K562 (cell line): ENCODE data around the gene APLNR. TPM values are rescaled to one million over a fixed set of nuclear protein-coding genes. Genes with fewer than 3 reads are reported as not detected.

Experiments used
- ATAC-seq: fragments of 200-7000 bp; cut with Tn5 transposase; 3 replicates; pipeline ENCODE4 v1.9.1; 2020; ENCODE audit warnings: moderate library complexity
- BruUV-seq: library from RNA; stranded (reverse); fragments of 400-500 nt; replicated peaks from 2 replicates; lab custom pipeline; 2021; lab: Mats Ljungman, UMichigan
- CTCF ChIA-PET: fragments of 300-600 bp; formaldehyde crosslinking; extraction: SDS; loops from one replicate; lab custom pipeline; 2021; ENCODE audit warnings: low intra/inter-chr PET ratio; lab: Yijun Ruan, JAX
- POLR2A ChIA-PET: fragments of 300-600, 350-650 bp; sonication (Branson Sonifier 250); formaldehyde crosslinking; extraction: SDS; loops from one replicate; lab custom pipeline; 2021; ENCODE audit warnings: antibody characterized with exemption, inconsistent platforms; lab: Yijun Ruan, JAX
- DNase-seq, 4 experiments: peaks; one replicate each; pipeline versions ENCODE4 v3.0.0 to v3.0.0-alpha.2; 2011 to 2018; ENCODE audit warnings: low spot score in 3 of 4, mixed read lengths in 3 of 4; ENCODE audit errors: extremely low read depth in 1 of 4
- FAIRE-seq: peaks from 2 replicates; lab custom pipeline; 2011; peaks lifted over from hg19 to GRCh38; lab: Jason Lieb, UNC
- H2AFZ ChIP-seq: 2 replicates; pipeline ENCODE4 v1.6.0; 2011; ENCODE audit warnings: low read depth, low read length, control low read depth, inconsistent platforms
- H3K27ac ChIP-seq: fragments of 200-600 bp; 3 replicates; pipeline ENCODE4 v1.8.0; 2011; ENCODE audit warnings: low read depth, mild to moderate bottlenecking, control low read depth, inconsistent platforms, low read length, moderate library complexity, mixed read lengths; ENCODE audit errors: extremely low read depth
- H3K27me3 ChIP-seq, 2 experiments: fragments of 300-600 bp in 1 of 2; 2 replicates in 1 of 2; 3 replicates in 1 of 2; pipeline versions ENCODE4 v1.6.0 to v1.8.0; 2011; ENCODE audit warnings: inconsistent platforms in 2 of 2, low read length in 2 of 2, mild to moderate bottlenecking in 1 of 2, mixed read lengths in 1 of 2, moderate library complexity in 1 of 2; ENCODE audit not compliant: control insufficient read depth in 2 of 2, insufficient read depth in 2 of 2
- H3K36me3 ChIP-seq: fragments of 300-600 bp; 3 replicates; pipeline ENCODE4 v1.8.0; 2011; ENCODE audit warnings: mild to moderate bottlenecking, low read length, inconsistent platforms; ENCODE audit not compliant: control insufficient read depth, insufficient read depth
- H3K4me1 ChIP-seq, 2 experiments: fragments of 200-600 bp in 1 of 2; replicated peaks in 1 of 2; 2 replicates in 1 of 2; 3 replicates in 1 of 2; pipeline versions ENCODE4 v1.5.1 to v1.8.0; 2011; ENCODE audit warnings: inconsistent platforms in 2 of 2, low read length in 2 of 2, mild to moderate bottlenecking in 1 of 2, mixed read lengths in 1 of 2, moderate library complexity in 1 of 2; ENCODE audit not compliant: control insufficient read depth in 2 of 2, insufficient read depth in 2 of 2
- H3K4me2 ChIP-seq: 2 replicates; pipeline ENCODE4 v1.6.1; 2011; ENCODE audit warnings: low read length, control low read depth, inconsistent platforms, mixed read lengths; ENCODE audit not compliant: insufficient read depth
- H3K4me3 ChIP-seq: fragments of 200-600 bp; sonication (generic), shearing (Covaris generic); 2 replicates; pipeline ENCODE4 v1.5.1; 2016; ENCODE audit warnings: control low read depth, inconsistent platforms
- H3K79me2 ChIP-seq: fragments of 200-600 bp; 3 replicates; pipeline ENCODE4 v1.8.0; 2011; ENCODE audit warnings: low read length, inconsistent platforms; ENCODE audit not compliant: control insufficient read depth, insufficient read depth
- H3K9ac ChIP-seq, 2 experiments: 2 replicates each; pipeline versions ENCODE4 v1.6.0 to v1.6.1; 2011; ENCODE audit warnings: low read depth in 2 of 2, low read length in 2 of 2, control low read depth in 1 of 2, inconsistent platforms in 1 of 2, mild to moderate bottlenecking in 1 of 2, mixed read lengths in 1 of 2; ENCODE audit not compliant: insufficient read depth in 1 of 2
- H3K9me1 ChIP-seq: one replicate; pipeline ENCODE4 v1.6.0; 2011; ENCODE audit warnings: inconsistent platforms, mild to moderate bottlenecking, low read length, moderate library complexity; ENCODE audit not compliant: control insufficient read depth, insufficient read depth
- H3K9me3 ChIP-seq: replicated peaks from 2 replicates; pipeline ENCODE4 v1.5.1; 2011; ENCODE audit warnings: low read depth, low read length, inconsistent platforms; ENCODE audit not compliant: control insufficient read depth, insufficient read depth
- H4K20me1 ChIP-seq: replicated peaks from 2 replicates; pipeline ENCODE4 v1.6.1; 2011; ENCODE audit warnings: low read length, inconsistent platforms, mixed read lengths; ENCODE audit not compliant: control insufficient read depth, insufficient read depth
- BDP1 ChIP-seq: IDR thresholded peaks from 3 replicates; pipeline ENCODE4 v1.6.1; 2011; ENCODE audit not compliant: insufficient read length, insufficient read depth
- NEUROD1 ChIP-seq: fragments of 150-350 bp; IDR thresholded peaks from 2 replicates; pipeline ENCODE4 v1.6.1; 2014; ENCODE audit warnings: borderline replicate concordance, low read length, low read depth; ENCODE audit not compliant: partially characterized antibody
- NR2C1 ChIP-seq, 2 experiments: fragments of 450-650 bp; IDR thresholded peaks; 2 replicates each; pipeline ENCODE4 v1.6.1; 2017; ENCODE audit warnings: mild to moderate bottlenecking in 2 of 2, antibody characterized with exemption in 1 of 2, inconsistent platforms in 1 of 2, missing compliant biosample characterization in 1 of 2, missing genetic modification characterization in 1 of 2
- PRPF4 ChIP-seq: fragments of 200-400 bp; formaldehyde crosslinking; IDR thresholded peaks from one replicate; pipeline ENCODE4 v1.6.1; 2017; ENCODE audit warnings: low read length, low read depth, mild to moderate bottlenecking; ENCODE audit not compliant: insufficient read depth, poor library complexity, severe bottlenecking
- ZNF263 ChIP-seq: sonication (generic); formaldehyde crosslinking; IDR thresholded peaks from 2 replicates; pipeline ENCODE4 v1.8.0; 2022; ENCODE audit warnings: mild to moderate bottlenecking, missing genetic modification reagents, borderline replicate concordance
- WGBS: fragments of 100-300 bp; shearing (Covaris generic); methylation state at CpG from one replicate; pipeline ENCODE4 v1.1.6; 2016; ENCODE audit warnings: low coverage, mixed read lengths; ENCODE audit not compliant: insufficient coverage; ENCODE audit errors: missing lambda C conversion rate; 5-methylcytosine and 5-hydroxymethylcytosine counted together
- in situ Hi-C: fragments of 300-500 bp; cut with MboI; formaldehyde crosslinking; loops from 4 replicates; pipeline ENCODE4 v1.15.0; 2018; ENCODE audit warnings: inconsistent platforms, mixed read lengths
- intact Hi-C: fragments of 100-400 bp; cut with micrococcal nuclease; formaldehyde crosslinking; loops from 2 replicates; pipeline ENCODE4 v1.14.2; 2022
- polyA plus RNA-seq, 8 experiments: library from polyadenylated mRNA; depleted of rRNA in 4 of 8; stranded (reverse) in 5 of 8; unstranded in 3 of 8; fragments of >200 nt; fragmentation: Nextera tagmentation in 2 of 8; fragmentation: Illumina TruSeq in 1 of 8; extraction: Ambion mirVana in 2 of 8; extraction: Trizol in 1 of 8; gene quantifications; 2 replicates each; pipeline versions ENCODE4 v1.2.1 to v1.2.3, GENCODE V29; 2011 to 2014; ENCODE audit warnings: inconsistent platforms in 1 of 8, missing spikeins in 1 of 8
- total RNA-seq, 7 experiments: library from RNA; depleted of rRNA in 6 of 7; stranded (reverse); fragments of >200 nt in 6 of 7; fragmentation: Illumina TruSeq in 2 of 7; extraction: Trizol in 2 of 7; gene quantifications; 2 replicates each; pipeline versions ENCODE4 v1.2.1 to v1.2.3, GENCODE V29; 2011 to 2021; ENCODE audit warnings: low replicate concordance in 1 of 7
- TF ChIP-seq, protein P1 (sequence below): fragments of 250-450 bp; sonication (Bioruptor Pico); IDR thresholded peaks from 2 replicates; pipeline ENCODE4 v1.5.0; 2020; ENCODE audit warnings: mild to moderate bottlenecking, borderline replicate concordance
- TF ChIP-seq, protein P2 (sequence below), 2 experiments: fragments of 450-650 bp; formaldehyde crosslinking in 1 of 2; IDR thresholded peaks; 2 replicates each; pipeline versions ENCODE4 v1.4.0 to v1.6.1; 2014 to 2020; ENCODE audit warnings: mild to moderate bottlenecking in 2 of 2, borderline replicate concordance in 1 of 2, low read depth in 1 of 2

The APLNR gene
- total and polyA plus RNA-seq, 9 of the 15 experiments (the other 6 are each of a cell fraction or from before 2014, with no cell fraction given), result 0.15 to 2.0 (median 0.65) TPM

DNA sequence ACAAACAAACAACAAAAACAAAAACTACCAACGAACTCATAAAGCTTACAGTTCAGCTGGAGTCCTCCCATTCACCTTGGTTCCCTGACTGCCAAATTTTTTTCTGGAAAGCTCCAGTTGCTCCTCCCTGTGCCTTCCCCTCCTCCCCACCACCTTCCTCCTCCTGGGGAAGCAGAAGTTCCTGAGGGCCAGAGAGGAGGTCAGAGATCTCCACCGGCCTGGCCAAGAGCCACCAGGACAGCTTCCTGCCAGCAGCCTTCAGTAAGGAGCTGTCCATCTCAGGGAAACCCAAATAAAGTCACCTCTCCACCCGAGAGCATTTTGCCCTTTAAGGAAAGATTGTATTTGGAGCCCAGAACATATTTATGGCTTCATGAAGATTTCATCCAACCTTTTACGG is 20.0 kb downstream of the APLNR start:
- BruUV-seq, result no TSS peak
- FAIRE-seq, result no peak
- H2AFZ ChIP-seq, result no peak overlapping the region
- ChIA-PET POLR2A (no interaction called here), CTCF (no interaction called here)
- H3K79me2 ChIP-seq, result no peaks in the 10 kb centered on the region
- H3K9ac ChIP-seq, result no peak overlapping the region
- DNase-seq, result no peak
- no peaks in the 10 kb centered on the region for H4K20me1 ChIP-seq
- no peak overlapping the region for H3K27ac ChIP-seq
- peaks cover 5 to 8% of the 10 kb centered on the region in 2 experiments; a peak in 2 of 5 replicates for H3K27me3 ChIP-seq
- intact Hi-C loops (no loop called here), in situ Hi-C loops (no loop called here)
- H3K4me2 ChIP-seq, result no peak overlapping the region
- 11% methylated on average over 4 of the region's 4 CpGs for WGBS
- H3K36me3 ChIP-seq, result no peaks in the 10 kb centered on the region
- 0 out of 5 replicates have a peak, but pooled peaks cover 0 to 3% of the 10 kb centered on the region in 2 experiments for H3K4me1 ChIP-seq
- no peaks in the 10 kb centered on the region for H3K9me3 ChIP-seq
- H3K4me3 ChIP-seq, result no peak overlapping the region
- no peaks in the 10 kb centered on the region for H3K9me1 ChIP-seq
- no peak for ATAC-seq
- TF ChIP-seq ZNF263 (CRISPR knock-in tag) (peak; percentile 59; the same call in 1 of the 2 replicates), NR2C1 (IDR thresholded peaks at IDR 0.05) (no peak), NR2C1 (tag; IDR thresholded peaks at IDR 0.05) (no peak), BDP1 (no peak), PRPF4 (no peak), NEUROD1 (no peak)
- TF ChIP-seq, protein P1, sequence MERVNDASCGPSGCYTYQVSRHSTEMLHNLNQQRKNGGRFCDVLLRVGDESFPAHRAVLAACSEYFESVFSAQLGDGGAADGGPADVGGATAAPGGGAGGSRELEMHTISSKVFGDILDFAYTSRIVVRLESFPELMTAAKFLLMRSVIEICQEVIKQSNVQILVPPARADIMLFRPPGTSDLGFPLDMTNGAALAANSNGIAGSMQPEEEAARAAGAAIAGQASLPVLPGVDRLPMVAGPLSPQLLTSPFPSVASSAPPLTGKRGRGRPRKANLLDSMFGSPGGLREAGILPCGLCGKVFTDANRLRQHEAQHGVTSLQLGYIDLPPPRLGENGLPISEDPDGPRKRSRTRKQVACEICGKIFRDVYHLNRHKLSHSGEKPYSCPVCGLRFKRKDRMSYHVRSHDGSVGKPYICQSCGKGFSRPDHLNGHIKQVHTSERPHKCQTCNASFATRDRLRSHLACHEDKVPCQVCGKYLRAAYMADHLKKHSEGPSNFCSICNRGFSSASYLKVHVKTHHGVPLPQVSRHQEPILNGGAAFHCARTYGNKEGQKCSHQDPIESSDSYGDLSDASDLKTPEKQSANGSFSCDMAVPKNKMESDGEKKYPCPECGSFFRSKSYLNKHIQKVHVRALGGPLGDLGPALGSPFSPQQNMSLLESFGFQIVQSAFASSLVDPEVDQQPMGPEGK (CRISPR knock-in tag), result no peak
- TF ChIP-seq, protein P2, sequence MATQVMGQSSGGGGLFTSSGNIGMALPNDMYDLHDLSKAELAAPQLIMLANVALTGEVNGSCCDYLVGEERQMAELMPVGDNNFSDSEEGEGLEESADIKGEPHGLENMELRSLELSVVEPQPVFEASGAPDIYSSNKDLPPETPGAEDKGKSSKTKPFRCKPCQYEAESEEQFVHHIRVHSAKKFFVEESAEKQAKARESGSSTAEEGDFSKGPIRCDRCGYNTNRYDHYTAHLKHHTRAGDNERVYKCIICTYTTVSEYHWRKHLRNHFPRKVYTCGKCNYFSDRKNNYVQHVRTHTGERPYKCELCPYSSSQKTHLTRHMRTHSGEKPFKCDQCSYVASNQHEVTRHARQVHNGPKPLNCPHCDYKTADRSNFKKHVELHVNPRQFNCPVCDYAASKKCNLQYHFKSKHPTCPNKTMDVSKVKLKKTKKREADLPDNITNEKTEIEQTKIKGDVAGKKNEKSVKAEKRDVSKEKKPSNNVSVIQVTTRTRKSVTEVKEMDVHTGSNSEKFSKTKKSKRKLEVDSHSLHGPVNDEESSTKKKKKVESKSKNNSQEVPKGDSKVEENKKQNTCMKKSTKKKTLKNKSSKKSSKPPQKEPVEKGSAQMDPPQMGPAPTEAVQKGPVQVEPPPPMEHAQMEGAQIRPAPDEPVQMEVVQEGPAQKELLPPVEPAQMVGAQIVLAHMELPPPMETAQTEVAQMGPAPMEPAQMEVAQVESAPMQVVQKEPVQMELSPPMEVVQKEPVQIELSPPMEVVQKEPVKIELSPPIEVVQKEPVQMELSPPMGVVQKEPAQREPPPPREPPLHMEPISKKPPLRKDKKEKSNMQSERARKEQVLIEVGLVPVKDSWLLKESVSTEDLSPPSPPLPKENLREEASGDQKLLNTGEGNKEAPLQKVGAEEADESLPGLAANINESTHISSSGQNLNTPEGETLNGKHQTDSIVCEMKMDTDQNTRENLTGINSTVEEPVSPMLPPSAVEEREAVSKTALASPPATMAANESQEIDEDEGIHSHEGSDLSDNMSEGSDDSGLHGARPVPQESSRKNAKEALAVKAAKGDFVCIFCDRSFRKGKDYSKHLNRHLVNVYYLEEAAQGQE (IDR thresholded peaks at IDR 0.05; ENCODE audit: borderline replicate concordance), result peak; percentile 13; the same call in 1 of the 2 replicates
- TF ChIP-seq, protein P2 (CRISPR knock-in tag; IDR thresholded peaks at IDR 0.05; ENCODE audit: low read depth), result no peak
